Loucy (cell line): ENCODE measurements around the gene MARF1.

ENCODE experiments used
- CTCF ChIP-seq: fragments of 200-600 bp; sonication (generic); conservative IDR thresholded peaks from 2 replicates; pipeline ENCODE4 v1.5.1; 2014; ENCODE audit warnings: mild to moderate bottlenecking, antibody characterized with exemption, low read length
- EZH2phosphoT487 ChIP-seq: fragments of 200-600 bp; IDR thresholded peaks from 2 replicates; pipeline ENCODE4 v1.6.1; 2018; ENCODE audit warnings: antibody characterized with exemption, mild to moderate bottlenecking, moderate library complexity, borderline replicate concordance

GRCh38 chr16:15682105-15682570 lies 39.2 kb upstream of the MARF1 start:
- peak; percentile 37; the same call in 1 of the 2 replicates for TF ChIP-seq CTCF
- TF ChIP-seq EZH2phosphoT487: no peak
